HG02885 (cell line): ENCODE measurements around the gene KCTD2.
"Not testable (repeated sequence)": the region's sequence is repeated elsewhere in the genome, so short reads cannot be mapped to it uniquely, and the experiment has no call there.

Experiments used
- ATAC-seq: cut with Tn5 transposase; IDR thresholded peaks from one replicate; pipeline ENCODE4 v1.9.1; 2021; ENCODE audit warnings: mild to moderate bottlenecking; ENCODE audit not compliant: unreplicated experiment, poor library complexity

KCTD2 gene

DNA sequence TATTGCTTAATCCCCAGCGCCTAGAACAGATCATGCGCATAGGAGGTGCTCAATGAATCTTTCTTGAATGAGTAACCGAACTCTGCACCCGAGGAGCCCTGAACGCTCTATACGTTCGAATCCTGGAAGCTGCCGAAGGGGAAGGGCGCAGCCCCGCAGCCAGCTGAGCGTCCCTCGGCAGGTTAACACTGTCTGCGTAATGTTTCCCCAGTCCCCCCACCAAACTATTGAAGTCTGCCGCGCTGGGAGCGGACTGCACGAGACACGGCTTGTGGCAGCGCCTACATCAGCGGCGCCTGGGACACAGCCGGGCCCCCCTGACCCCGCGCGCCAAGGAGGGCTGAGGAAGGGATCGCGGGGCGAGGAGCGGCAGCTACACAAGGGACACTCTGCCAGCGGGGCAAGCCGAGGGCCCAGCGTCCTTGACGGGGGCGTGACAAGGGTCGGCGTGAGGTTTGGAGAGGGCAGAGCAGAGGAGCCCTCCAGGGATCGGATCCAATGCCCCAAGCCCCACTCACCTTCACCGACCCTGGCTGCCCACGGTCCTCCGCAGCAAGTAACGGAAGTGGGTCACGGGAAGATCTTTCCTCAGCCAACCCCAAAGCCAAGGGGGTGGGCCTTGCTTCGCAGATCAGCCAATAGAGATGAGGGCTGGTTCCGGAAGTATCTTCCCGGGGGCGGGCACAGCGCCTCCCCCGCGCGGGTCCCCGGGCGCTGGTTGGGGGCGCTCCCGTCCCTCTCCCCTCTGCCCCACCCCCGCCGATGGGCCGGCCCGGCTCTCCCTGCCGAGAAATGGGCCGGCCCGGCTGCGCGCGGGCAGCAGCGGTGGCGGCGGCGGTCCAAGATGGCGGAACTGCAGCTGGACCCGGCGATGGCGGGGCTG lies at the start of gene KCTD2, which contains the start of gene ATP5PD:
TSS of gene KCTD2 (plus strand) at position 819 of the 883 bp plus-strand sequence. CDS start at position 845, 26 bp downstream.
TSS of gene ATP5PD (minus strand) at position 563 of the 883 bp plus-strand sequence. CDS start 4,319 bp downstream, outside the sequence.
- ATAC-seq: peak; percentile 94

GRCh38 chr17:74998783-74999182 lies 48.2 kb upstream of the KCTD2 start:
- no peak for ATAC-seq

DNA sequence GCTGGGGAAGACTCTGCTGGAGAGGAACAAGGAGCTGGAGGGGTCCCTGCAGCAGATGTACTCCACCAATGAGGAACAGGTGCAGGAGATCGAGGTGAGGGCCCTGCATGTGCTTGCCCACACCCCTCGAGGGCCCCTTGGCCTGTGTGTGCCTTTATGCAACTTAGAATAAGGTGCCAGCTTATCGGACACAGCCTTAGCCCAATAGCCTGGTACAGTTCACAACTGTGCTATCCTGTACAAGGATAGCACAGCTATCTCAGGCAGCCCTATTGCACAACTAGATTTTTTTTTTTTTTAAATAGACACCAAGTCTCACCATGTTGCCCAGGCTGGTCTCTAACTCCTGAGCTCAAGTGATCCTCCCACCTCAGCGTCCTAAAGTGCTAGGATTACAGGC lies 47.5 kb upstream of the KCTD2 start:
- ATAC-seq: no peak

GRCh38 chr17:75001915-75002843 lies 44.8 kb upstream of the KCTD2 start:
- no peak for ATAC-seq

GRCh38 chr17:75003070-75003956 lies 43.7 kb upstream of the KCTD2 start:
- ATAC-seq: no peak

DNA sequence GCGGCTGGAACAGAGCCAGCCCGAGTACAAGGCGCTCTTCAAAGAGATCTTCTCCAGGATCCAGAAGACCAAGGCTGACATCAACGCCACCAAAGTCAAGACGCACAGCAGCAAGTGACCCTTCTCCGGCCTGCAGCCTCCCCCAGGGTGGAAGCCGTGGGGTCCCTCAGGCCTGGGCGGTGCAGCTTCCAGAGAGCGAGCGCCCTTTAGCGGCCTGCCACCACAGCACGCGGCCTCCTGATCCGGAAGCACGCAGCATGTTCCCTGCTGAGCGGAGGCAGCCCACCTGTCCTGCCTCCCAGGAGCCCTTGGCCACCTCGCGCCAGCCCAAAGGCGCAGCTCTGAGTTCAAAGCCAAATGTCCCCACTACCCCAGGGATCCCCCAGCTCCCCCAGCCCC lies 43.1 kb upstream of the KCTD2 start:
- ATAC-seq: no peak

DNA sequence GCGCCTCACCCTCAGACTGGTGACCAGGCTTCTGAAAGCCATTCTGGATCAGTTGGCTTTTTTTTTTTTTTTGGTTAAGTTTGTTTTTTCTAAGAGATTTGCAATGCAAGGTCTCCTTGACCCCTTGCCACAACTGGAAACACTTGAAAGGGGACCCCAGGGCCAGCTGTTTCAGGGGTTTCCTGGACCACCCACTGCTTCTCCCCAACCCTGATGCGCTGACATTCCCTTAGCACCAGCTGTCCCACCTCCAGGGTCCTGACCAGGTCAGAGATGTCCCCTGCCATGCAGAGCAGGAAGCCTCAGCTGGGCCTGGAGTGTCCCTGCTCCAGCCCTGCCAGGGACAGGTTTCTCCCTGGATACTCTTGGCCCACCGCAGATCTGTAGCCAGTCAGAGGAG lies 42.7 kb upstream of the KCTD2 start:
- no peak for ATAC-seq

- ATAC-seq: no peak
Measured at GRCh38 chr17:75005291-75005690, 41.7 kb upstream of the KCTD2 start.

- ATAC-seq: not testable (repeated sequence)
Measured at GRCh38 chr17:75006084-75006483, 40.9 kb upstream of the KCTD2 start.

GRCh38 chr17:75006653-75007052 lies 40.4 kb upstream of the KCTD2 start:
- no peak for ATAC-seq

- ATAC-seq: no peak
Measured at GRCh38 chr17:75008373-75008772, 38.7 kb upstream of the KCTD2 start.

DNA sequence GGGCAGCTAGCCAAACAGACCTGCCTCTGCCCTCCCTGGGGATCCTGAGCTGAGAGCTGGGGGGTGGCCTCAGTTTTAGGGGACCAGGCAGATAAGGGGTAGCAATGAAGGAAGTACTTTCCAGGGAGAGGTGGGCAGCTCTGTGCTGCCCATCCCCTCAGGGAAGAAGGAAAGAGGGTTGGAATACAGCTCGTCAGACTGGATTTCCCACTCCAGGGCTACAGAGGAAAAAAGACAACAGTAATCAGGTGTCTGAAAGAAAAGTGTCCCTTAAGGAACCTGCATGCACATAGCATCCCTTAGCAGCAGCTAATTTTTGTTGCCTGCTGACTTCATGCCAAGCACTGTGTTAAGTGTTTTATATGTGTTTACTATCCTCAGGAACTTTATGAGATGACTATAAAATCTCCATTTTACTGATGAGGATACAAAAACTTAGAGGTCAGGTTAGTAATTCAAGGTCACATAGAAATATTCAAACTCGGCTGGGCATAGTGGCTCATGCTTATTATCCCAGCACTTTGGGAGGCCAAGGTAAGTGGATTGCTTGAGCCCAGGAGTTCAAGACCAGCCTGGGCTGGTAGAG lies 37.8 kb upstream of the KCTD2 start:
- no peak for ATAC-seq

DNA sequence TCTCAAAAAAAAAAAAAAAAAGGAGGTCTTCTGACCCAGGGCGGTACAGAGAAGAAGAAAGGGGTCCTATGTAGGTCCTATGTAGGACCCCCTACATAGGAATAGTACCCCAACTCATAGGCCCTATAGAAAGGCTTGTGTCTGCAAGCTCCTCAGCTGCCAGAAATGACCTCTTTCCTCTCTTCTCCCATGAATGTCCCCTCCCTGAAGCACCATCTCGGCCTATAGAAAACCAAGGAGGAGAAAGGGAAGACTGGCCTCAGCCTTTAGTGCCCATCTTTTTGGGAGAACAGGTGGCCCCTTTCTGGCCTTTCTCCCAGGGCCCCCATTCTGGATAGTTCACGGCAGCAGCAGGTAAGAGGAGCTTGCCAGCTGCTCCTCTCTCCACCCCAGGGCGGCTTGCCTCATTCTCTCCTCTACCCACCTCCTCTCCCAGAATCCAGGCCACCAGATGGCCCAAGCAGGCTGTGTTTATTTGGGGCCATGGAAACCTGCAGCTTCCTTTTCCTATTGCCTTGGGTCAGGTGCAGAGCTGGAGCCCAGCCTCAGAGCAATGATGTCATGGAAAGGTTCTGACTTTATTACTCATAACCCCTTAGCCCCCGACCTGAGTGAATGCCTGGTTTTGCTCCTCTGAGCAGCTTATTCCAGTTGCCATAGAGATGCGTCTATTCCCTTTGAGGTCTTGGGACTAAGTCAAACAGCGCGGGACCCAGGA lies 36.2 kb upstream of the KCTD2 start:
- no peak for ATAC-seq

- no peak for ATAC-seq
Measured at GRCh38 chr17:75011401-75012095, 35.5 kb upstream of the KCTD2 start.

- ATAC-seq: no peak
Measured at GRCh38 chr17:75012096-75012345, 35.0 kb upstream of the KCTD2 start.

DNA sequence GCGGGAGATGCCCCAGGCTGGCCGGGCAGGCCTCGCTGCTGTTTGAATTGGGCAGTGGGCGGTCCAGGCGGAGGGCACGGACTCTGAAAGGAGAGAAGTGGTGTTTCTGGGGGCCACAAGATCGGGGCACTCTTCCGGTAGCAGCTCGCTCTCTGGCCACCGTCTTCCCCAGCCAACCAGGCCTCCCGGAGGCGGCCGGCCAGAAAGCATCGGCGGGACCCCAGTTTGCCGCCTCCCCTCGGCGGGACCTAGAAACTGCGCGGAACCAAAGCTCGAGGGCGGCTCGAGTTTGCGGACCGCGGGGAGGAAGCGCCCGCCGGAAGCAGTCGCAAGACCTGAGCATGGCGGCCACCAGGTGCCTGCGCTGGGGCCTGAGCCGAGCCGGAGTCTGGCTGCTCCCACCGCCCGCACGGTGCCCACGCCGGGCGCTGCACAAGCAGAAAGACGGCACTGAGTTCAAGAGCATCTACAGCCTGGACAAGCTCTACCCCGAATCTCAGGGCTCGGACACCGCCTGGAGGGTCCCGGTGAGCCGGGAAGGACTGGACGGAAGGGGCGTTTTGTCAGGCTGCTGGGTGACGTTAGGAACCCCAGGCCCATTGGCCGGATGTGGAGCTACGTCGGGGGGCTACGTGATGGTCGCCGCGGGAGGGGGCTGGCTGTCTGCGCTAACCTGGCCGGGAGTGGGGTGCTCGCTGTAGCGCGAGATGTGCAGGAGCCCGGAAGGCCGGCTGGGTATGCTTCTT lies 34.5 kb upstream of the KCTD2 start, which contains the start of gene MRPL58:
TSS of gene MRPL58 (plus strand) at position 325 of the 746 bp plus-strand sequence. CDS start at position 342, 17 bp downstream.
- peak; percentile 88 for ATAC-seq

- ATAC-seq: no peak
Measured at GRCh38 chr17:75013092-75013559, 33.9 kb upstream of the KCTD2 start.

GRCh38 chr17:75019146-75019545 lies 27.9 kb upstream of the KCTD2 start:
- no peak for ATAC-seq
